CMK (cell line): ENCODE data around the gene SLC19A1.

Experiments
- DNase-seq: peaks from one replicate; pipeline ENCODE4 v3.0.0-alpha.2; 2010; ENCODE audit warnings: low read depth

The SLC19A1 gene

DNA sequence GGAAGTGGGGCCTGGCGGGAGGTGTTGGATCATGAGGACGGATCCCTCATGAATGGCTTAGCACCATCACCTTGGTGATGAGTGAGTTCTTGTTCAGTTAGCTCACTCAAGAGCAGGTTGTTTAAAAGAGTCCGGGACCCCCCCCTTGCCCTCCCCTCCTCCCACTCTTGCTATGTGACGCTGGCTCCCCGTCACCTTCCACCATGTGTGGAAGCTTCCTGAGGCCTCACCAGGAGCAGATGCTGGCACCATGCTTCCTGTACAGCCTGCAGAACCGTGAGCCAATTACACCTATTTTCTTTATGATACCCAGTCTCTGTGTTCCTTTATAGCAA, 3.0 kb upstream of the SLC19A1 start:
- no peak for DNase-seq

DNA sequence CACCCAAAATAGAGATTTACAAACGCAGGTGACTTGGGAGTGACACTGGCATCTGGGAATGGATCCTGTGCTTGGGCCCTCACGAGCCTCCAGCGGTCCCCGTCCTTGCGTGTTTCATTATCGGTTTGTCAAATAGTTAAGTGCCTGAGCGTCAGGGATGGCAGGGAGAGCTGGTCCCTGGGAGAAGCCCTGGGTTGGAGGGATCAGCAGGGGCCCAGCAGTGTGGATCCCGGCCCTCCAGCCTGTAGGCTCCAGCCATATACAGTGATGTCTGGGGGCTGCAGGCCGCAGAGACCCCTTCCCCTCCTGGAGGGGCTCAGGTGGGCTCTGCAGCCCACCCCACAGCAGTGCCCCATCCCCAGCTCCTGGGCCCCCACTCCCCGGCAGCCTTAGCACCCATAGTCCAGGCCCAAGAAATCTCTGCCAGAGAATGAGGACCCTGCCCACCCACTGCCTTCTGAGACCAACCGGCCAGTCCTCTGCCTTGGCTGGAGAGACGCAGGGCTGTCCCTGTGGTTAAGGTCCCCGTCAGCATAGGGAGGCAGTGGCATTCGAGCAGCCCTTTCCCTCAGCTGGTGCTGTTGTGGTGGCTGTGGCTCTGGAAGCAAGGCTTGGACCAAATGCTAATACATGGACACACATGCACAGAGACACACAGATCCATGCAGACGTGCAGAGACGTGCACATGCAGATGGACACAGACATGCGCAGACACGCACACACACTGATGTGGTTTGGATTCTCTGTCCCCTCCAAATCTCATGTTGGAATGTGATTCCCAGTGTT, 2.4 kb upstream of the SLC19A1 start:
- DNase-seq, result no peak

DNA sequence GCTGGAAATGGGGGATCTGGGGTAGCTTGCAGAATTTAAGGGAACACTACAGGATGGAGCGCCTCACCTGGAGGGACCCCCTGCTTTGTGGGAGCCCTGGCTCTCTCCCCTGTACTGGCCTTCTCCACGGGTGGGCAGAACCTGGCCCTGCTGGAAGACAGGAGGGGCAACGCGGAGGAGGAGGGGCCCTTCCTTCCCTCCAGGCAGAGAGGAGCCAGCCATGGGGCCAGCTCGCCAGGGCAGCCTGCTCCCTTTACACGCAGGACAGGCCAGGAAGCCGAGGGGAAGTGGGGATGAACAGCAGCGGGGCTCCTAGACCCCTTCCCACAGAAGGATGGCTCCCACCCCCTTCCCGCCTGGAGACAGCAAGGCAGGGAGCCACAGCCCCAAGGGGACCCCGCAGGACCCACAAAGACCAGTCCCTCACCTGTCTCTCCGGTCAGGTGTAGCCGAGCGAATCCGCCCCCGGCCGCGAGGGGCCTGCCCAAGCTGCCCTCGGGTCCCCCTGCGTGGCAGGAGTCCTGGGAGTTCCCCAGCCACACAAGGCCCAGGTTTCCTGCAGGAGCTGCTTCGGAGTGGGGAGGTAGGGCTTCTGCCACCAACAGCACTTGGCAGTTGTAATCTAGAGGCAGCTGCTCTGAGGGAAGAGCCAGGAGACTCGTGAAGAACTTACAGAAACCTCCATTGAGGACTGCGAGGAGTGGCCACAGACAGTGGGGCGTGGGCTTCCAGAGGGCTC, 1.6 kb upstream of the SLC19A1 start:
- no peak for DNase-seq

DNA sequence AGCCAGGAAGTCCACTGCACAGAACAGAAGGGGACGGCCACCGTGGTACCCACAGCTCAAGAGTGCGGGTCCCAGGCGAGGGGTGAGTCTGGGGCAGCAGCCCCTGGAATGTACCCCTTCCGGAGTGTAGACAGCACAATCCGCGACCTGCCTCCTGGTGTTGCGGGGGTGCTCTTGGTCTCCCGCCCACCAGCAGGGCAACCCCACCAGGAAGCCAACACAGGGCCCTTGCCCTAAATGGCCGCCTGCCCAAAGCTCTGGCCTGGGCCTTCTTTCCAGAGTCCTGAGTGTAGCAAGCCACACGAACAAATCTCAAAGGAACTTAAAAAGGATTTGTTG, 1.1 kb upstream of the SLC19A1 start:
- DNase-seq, result no peak

DNA sequence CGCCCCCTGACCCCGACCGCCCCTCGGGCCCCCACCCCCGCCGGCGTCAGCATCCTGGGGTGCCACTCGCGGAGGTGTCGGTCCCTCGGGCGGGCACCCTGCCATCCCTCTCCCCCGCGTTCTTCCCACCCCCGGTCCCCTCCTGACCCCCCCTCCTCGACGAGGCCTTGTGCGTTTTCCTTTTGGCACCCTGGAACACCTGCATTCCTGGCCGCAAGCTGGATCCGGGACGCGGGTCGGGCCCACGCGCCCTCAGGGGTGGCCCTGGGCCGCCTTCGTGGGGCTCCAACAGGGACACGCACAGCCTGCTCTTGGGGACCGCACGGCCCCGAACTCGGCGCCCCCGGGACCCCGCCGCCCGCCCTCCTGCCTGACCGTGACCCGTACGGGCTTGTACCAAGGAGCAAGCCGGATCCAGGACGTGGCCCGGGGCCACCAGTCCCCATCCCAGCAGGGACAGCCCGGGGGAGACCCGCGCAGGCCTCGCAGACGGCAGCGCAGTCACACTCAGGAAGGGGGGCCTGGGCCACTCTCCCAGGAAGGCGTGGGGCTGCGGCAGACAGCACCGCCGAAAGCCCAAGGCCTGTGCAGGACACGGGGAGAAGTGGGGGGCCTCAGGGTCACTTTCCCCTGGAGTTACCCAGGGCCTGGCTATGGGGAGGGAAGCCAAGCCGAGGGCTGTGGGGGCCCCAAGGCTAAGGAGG, 579 bp upstream of the SLC19A1 start:
- no peak for DNase-seq

DNA sequence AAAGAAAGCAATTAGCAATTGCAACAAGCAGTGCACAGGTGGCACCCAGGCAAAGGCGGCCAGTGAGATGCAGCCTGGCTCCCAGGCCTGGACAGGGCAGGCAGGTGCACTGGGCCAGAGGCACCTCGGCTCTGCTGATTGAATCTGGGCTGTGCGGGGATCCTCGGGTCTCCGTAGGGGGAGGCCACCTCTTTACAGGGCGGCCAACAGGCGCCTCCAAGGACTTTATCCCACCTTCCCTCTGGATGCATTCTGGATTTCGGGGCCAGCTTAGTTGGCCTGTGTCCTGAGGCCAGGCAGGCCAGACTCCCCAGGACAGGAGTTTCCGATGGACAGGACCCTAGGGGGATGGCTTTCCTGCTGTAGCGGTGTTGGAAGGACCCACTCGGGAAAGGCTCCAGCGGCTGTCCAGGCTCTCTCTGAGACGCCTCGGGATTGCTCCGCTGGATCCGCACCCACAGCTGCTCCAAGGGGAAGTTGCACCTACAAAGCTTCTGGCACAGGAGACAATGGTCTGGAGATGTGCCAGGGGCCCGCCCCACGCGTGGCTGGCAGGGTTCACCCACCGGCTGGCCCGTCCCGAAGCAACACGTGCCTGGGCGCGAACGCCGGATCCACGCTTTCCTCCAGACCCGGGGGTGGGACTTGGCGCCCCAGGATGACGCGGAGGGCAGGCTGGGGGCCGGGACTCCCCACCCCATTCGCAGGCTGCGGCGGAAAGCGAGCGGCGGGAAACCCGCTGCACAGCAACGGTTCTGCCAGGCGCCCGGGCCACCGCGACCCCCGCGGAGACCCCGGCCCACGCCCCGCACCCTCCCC, 810 bp downstream of the SLC19A1 start:
- peak; percentile 88 for DNase-seq

DNA sequence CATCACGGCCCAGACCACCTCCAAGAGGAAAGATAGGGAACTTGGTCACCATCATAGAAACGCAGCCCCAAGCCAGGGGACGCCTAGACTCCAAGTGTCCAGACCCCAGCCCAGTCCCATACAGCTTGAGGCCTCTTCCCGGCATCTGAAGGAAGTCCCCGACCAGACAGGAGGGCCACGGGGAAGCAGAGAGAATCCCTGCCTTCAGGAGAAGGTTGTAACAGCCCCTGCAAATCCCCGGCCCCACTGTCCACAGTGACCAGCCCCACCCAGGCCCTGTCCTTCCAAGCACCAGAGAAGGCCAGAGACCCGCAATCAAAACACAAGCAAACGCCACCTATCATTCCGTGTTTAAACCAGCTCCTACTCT, 1.7 kb downstream of the SLC19A1 start:
- no peak for DNase-seq

DNA sequence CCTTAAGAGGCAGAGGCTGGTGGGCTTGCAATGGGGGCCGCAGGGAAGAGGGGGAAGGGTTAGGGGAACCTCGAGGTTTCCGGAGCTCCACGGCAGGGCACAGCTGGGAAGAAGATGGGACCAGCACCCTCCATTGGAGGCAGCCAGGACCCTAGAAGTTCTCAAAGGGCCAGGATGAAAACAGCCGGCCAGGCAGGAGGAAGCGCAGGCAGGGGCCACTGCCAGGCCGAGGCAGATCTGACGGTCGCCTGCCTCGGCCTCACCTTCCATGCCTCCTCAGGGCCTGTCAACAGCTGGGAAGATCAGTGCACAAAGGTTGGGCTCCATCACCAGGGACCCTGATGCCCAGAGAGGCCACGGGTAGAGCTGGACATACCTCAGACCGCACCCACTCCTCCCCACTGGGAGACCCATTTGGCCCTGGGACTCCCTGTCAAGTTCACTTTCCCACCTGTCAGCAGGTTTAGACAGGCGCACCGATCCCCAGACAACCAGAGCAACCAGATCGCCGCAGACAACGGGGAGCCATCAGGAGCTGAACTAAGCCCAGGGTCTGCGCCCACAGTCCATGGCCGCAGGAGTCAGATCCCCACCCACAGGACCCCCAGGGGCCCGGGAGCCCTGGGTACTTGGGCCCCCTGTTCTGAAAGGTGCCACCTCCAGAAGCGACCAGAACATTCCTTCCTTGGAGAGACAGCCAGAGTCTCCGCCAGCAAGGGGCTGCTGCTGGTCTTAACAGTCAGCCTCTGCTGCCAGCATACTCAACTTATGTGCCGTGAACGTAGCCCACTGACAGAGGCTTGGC, 2.2 kb downstream of the SLC19A1 start:
- no peak for DNase-seq

DNA sequence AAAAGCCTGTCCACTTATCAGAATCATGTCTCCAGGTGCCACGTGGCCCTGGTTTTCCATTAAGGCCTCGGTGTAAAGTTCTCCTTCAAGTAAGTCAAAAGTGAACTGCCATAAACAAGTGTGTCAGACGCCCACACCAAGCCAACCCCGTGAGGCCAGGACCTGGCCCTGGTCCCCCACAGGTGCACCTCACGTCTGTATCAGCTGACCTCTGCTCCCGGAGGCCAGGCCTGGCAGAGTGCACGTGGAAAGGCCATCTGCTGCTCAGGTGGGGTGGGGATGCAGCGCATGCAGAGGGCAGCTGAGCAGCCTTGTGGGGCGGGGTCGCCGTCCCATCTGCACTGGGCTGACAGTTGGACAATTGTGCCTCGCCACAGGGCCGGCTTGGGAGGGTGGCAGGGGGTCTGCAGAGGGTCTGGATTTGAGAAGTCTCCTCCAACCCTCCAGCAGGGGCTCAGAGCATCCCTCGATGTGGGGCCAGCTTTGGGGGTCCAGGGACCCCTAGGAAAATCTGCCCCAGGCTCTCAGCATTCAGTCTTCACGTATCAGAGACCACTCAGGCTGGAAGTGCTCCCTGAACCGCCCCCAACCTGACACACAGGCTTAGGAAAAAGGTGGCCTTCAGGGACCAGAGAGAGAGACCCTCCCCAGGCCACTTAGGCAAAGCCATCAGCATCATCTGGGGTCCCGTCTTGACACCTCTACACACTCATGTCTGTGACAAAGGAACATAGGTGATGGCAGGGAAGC, 3.0 kb downstream of the SLC19A1 start:
- no peak for DNase-seq

DNA sequence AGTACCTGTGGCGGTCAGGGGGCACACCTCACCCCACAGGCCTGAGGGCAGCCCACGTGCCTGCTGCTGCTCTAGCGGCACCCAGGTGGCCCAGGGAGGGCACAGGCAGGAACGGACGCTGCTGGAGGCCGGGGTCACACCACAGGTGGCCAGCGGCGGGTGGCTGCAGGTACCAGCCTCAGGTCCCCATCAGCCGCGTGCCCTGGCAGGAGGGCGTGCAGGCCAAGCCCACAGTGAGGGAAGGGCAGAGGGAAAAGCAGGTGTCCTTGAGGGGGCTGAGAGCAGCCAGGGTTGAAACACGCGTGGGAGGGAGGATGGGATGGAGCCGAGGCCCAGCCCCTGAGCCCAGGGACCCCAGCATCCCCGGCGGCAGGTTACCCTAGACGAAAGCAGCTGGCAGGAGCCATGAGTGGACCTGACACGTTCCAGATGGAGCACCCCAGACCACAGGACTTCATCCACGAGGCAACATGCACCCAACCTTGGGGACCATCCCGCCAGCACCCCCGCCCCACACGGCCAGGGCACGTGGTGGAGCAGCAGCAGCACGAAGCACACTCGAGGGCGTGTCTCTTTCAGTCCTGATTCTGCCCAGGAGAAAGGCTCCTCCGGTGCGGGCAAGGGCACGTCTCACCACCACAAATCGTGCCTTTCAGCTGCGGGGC, 3.7 kb downstream of the SLC19A1 start:
- no peak for DNase-seq

DNA sequence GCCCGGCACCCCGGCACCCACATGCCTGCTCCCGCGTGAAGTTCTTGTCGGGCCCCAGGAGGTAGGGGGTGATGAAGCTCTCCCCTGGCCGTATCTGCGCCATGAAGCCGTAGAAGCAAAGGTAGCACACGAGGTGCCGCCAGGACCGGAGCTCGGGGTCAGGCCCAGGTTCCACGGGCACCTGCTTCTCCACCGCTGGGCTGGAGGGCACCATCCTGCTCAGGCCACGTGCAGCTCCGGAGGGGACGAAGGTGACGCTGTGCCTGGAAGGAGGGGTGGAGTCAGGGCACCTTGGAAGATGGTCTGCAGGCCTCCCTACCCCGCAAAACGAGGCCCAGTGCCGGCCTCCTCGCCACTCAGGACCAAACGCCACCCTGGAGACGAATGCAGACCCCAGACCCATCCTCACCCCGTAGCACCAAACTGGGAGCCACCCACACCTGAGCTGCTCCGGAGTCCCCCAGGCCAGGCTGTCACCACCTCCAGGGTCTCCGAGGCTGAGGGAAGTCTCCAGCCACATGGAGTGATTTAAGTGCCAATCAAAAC, 4.4 kb downstream of the SLC19A1 start:
- no peak for DNase-seq

DNA sequence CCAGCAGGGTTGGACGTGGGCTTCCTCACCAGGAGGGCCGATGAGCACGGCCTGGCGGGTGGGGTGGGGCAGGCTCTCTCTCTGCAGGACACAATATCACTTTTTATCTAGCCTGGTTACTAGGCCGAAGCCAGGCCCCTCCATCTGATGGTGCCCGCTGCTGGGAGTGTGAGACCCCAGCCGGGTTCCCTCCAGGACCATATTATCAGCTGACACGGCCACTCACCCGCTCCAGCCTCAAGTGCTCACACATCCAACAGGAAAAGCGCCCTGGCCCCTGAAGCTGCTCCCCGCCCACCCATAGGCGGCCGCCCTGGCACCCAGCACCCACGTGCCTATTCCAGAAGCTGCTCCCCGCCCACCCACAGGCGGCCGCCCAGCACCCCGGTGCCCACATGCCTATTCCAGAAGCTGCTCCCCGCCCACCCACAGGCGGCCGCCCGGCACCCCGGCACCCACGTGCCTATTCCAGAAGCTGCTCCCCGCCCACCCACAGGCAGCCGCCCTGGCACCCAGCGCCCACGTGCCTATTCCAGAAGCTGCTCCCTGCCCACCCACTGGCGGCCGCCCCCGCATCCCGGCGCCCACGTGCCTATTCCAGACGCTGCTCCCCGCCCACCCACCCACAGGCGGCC, 5.0 kb downstream of the SLC19A1 start:
- no peak for DNase-seq

DNA sequence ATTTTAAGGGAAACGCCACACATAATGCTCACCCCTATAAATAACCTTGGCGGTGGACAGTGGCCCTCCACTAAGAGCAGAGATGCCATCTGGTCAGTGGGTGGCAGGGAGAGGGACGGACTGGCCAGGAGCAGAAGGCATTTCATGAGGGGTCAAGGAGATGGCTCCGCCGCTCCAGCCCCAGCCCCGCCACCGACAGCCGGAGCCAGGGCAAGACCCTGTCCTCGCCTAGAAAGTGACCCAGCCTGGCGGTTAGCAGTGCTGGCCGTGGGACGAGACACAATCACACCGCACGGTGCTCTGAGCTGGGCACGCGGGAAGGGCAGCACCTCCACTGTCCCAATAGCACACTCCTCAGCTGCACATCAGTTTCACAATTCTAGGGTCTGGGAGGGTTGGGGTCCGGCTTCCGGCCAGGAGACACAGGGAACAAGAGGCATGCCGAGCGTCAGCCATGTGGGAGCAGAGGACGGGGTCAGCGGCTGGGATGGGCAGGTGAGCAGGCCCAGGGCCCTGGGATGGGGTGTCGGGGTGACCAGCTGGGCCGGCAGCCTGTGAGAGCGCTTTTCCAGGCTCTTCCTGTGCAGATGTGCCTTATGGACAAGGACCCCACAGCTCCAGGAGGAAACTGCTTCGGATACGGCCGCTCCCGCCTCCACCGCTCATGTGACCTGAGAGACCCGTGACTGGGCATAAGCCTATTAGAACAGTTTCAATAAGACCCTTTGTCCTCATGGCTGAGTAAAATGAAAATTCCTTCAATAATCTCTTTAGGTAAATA, 5.7 kb downstream of the SLC19A1 start:
- no peak for DNase-seq

DNA sequence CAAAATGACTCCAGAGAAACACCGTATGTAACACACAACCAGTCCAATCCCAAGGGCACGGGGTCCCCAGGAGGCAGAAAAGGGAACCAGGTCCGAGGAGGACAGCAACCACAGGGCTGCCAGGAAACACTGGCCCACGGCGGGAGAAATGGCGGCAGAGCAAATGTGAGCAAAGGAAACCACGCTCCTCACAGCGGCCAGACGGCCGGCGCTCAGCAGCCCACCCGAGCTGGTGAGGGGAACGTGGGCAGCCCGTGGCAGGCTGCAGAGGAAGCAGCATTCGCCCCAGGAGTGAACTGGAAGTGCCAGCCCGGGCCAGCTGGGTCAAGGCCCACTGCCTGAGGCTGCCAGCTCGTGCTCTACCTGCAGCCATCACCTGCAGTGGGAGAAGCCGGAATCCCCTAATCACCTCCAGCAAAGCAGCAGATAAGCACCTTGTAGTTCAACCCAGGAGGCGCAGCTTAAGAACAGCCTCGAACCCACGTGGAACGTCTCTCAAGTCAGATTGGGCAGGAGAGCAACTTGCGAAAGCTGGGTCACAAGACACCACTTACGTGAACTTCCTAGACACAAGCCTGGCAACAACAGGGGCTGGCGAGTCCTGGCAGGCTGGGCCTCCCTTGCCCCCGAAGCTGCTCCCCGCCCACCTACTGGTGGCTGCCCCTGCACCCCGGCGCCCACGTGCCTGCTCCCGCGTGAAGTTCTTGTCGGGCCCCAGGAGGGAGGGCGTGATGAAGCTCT, 6.7 kb downstream of the SLC19A1 start:
- DNase-seq, result no peak

DNA sequence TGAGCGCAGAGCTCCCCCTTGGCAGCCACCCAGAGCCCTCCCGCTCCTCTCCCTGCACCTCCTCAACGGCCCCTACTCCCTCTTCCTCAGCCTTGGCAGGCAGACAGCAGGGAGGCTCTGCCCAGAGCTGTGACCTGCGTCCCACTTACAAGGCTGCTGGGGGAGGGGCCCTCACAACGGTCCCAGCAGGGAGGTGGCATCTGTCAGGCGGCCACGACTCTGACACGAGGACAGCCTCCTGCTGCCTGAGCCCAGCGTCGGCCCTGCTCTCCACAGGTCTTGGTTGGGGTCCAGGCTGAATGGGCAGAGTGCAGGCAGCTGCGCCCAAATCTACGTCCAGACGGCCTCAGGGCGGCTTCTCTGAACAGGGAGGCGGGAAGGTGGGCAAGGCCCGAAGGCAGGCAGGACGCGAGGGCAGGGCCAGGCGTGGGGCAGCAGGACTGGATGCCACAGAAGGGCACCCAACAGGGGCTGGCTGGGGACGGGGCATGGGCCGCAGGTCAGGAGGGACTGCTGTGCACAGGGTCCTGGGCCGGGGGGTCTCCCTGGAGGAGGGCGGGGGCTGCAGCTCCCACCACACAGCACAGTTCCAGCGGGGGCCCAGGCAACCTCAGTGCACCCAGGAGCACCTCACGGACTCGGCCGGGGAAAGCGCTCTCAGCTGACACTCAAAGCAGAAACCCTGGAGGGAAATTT, 7.5 kb downstream of the SLC19A1 start:
- no peak for DNase-seq

DNA sequence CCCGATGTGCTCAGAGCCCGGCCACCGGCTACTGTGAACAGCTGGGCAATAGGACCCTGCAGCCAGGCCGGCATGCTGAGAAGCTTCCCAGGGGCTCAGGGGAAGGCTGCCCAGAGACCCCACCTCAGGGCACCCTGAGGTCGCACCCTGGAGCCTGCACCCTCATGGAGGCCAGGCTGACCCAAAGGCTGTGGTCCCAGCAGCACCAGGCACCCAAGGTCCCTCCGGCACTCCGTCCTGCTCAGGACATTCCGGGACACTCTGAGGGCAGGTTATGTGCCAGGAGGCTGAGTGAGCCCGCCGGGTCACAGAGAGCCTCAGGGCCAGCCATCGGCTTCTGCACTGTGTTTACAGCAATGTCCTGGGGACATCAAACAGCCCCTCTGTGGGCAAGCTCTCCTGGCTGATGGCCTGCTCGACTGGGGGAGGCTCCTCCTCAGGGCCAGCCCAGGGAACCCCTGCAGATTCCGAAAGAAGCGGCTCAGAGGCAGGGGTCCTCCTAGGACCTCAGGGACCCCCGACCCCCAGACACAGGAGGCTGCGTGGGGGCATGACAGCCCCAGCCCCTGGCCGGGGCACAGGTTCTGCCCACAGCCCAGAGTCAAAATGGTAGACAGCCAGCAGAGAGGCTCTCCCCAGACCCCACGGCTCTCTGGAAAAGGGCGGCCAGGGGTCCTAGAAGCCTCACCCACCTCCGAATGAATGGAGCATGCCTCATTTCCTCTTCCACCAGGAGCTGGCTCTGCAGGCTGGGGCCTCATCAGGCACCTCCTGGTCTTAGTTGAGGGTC, 8.2 kb downstream of the SLC19A1 start:
- no peak for DNase-seq
